ENCODE results near the gene GRM8. TPM values are rescaled to one million over a fixed set of nuclear protein-coding genes. Genes with fewer than 3 reads are reported as not detected.

Gene GRM8
- total RNA-seq, 1 donor from 2014 or later: 3.3 TPM

DNA sequence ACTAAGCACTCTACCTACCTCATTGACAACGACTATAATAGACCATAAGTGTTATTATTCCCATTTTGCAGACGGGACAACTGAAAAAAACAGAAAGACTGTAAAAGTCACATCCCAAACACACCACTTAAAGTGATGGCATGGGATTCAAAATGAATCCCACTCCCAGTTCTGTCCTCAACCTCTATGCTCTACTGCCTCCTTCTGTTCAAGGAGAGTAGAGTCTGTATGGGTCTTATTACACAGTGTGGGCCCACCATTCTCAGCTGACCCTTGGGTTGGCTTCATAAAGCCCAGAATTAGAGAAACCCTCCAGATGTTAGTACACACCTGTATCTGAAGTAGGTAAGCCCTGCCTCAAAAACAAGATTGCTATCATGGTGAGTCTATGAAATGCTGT lies 102.2 kb downstream of the GRM8 start:
- no peak for DNase-seq (ENCODE audit: low spot score)

DNA sequence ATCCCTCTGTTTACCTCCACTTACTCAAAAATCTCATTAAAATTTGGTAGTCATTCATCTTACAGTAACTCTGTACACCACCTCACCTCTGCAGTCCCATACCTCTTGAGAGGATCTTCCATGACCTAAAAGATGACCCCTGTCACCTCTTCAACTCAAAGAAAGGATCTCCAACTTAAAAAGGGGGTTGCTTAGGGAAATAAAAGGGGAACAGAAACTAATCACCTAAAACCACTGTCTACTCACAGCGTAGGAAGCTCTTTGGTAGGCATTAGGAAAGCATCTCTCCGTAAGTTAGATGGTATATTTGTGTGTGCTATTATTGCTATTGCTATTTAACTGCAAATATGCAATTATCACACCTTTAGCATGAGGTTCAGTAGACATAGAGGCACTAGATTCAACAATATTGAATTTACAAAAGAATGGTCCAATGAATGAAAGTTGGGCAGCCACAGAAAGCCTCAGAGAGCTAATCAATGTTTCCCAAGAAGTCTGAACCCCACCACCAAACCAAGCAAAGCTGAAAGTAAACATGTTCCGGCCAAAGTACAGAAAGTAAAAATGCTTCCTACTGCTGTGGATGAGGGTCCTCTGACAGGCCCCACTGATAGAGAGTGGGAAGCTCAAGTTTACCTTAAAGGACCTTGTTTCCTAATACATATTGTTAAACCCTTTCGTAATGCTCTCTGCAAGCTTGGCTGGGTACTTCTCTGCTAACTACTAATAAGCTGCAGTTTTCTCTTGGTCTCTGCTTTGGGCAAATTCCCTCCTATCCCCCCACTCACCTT lies 105.8 kb downstream of the GRM8 start:
- DNase-seq (ENCODE audit: low spot score): no peak

DNA sequence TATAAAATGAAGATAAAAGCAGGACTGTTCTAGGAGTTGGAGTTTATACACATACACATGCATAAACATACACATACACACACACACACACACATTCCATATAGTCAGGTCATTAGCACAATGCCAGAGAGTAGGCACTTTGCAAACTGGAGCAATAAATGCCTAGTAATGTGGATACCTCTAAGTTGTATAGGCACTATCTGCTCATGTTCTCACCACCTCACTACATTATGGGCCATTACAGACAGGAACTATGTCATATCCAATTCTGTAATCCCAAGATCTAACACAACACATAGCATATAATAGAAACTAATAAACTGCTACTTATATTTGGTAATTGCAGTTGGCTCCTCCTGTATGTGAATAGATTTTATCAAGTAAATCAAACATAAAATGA lies 115.6 kb downstream of the GRM8 start:
- DNase-seq (ENCODE audit: low spot score): no peak

DNA sequence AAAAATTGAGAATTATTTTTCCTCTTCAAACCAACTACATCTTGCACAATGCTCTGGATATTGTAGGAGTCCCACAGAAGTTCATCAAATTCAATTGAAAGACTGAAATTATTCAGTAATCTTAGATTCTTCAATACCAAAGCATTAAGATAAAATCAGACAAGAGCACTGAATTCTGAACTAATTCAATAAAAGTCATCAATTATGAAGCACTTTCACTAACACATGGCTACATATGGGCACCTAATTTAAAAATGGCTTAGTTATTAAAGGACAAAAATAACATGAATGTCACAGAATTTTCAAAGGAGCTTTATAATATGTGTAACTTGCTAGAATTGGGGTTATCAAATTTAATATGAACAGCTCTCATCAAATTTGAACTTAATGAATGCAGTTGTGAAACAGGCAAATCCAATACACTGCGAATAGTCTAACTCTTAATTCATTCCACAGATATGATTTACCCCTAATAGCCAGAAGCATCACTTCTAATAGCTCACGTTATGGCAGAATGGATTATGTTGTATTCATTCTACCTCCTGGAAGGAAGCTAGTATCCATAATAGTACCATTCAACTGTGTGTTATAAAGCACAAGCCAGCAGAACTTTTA lies 116.8 kb downstream of the GRM8 start:
- no peak for DNase-seq (ENCODE audit: low spot score)

DNA sequence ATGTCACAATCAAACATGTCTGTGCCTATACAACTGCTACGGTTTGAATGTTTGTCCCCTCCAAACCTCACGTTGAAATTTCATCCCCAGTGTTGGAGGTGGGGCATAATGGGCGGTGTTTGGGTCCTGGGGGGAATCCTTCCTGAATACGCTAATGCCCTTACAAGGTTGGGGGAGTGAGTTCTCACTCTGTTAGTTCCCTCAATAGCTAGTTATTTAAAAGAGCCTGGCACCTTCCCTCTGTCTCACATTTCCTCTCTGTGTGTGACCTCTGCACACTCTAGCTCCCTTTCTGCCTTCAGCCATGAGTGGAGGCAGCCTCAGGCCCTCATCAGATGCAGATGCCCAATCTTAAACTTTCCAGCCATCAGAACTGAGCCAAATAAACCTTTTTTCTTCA lies 129.5 kb downstream of the GRM8 start:
- no peak for DNase-seq (ENCODE audit: low spot score)

DNA sequence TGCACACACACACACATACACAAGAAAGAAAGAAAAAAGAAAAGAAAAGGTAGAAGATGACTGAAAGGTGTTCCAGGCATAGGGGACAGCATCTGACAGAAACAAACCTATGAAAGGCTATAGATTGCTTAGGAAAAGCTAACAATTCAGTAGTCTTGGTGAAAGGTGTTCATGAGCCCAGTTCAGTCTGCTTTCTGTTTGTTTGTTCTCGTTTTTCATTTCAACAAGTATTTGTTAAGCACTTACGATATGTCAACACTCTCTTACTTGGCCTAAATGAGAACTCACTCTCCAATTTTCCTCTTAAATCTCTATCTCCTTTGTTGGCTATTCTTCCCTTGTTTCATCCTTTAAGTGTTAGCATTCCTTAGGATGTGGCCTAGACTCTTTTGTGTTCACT lies 133.2 kb downstream of the GRM8 start:
- DNase-seq (ENCODE audit: low spot score): no peak

DNA sequence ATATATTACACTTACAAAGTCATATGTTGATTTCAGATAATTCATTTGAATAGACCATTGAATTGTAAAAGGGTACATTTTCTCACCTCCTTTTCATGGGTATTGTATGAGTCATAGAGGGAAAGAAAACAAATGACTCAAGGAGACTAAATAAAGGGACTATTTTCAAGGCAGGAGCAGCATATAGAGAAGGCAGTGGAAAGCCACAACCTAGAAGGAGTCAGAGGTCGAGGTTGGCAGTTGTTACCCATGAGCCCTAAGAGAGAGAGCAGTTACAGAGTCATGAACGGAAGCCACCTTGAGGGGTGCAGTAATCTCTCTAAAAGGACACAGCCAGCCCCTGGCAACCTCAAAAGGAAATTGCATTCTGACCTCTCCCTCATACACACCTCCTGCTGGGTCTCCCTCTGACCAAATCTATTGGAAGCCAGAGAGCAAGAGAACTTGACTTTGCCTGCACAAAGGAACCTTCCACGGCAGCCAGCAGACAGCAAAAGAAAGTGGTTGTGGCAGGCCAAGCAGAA lies 137.9 kb downstream of the GRM8 start:
- no peak for DNase-seq (ENCODE audit: low spot score)

DNA sequence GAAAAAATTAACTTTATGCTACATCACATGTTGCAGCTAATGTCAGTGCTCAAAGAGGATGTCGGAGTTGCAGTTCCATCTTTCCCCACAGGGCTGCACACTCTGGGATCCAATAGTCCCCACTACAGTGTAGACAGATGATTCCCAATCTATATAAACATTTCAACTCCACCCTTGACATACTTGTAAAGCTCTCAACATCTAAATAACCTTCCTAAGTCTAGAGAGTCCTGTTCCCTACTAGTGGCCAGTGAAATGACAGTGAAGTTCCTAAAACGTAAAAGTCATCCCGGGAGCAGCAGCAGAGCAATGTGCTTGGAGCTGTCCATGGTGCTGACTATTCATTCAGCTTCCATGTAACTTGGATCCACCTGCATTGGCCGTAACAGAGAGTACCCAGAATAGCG lies 145.1 kb downstream of the GRM8 start:
- DNase-seq (ENCODE audit: low spot score): peak; percentile 50

DNA sequence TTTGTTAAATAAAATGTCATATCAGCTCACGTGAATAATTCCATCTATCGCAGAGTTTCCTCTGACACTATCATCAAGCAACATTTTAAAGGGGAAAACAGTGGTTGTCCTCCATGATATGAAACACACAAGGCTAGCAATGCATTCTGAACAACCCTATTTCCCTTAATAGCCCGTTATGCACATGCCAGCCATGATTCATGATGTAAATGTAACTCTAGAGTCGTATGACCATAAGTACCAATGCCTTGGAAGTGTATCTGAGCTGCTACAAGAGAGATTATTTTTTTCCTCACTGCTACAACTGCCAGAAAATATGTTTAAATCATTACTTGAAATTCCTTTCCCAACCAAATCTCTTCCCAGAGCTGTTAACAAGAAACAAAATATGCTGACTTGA lies 159.4 kb downstream of the GRM8 start:
- DNase-seq (ENCODE audit: low spot score): no peak

DNA sequence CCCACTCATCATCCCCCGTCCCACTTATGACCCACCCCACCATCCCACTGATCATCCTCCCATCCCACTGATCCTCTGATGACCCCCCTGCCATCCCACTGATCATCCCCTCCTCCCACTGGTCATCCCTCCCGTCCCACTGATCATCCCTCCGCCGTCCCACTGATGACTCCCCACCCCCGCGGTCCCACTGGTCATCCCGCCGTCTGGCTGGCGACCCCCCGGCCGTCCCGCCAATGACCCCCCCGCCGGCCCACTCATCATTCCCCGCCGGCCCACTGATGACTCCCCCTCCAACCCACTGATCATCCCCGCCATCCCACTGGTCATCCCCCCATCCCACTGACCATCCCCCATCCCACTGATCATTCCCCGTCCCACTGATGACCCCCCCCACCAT lies 161.1 kb downstream of the GRM8 start:
- no peak for DNase-seq (ENCODE audit: low spot score)

DNA sequence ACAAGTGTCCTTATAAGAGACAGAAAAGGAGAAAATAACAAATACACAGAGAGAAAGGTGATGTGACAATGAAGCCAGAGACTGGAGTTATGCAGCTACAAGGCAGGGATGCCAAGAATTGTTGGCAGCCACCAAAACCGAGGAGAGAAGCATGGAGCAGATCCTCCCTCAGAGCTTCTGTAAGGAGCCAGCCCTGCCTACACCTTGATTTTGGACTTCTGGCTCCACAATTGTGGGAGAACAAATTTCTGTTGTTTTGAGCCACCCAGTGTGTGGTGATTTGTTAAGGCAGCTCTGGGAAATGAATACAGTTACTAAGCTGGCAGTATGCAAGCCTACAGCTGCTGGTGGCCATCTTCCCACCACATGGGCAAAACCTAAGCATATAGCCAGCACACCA lies 163.6 kb downstream of the GRM8 start:
- DNase-seq (ENCODE audit: low spot score): no peak

DNA sequence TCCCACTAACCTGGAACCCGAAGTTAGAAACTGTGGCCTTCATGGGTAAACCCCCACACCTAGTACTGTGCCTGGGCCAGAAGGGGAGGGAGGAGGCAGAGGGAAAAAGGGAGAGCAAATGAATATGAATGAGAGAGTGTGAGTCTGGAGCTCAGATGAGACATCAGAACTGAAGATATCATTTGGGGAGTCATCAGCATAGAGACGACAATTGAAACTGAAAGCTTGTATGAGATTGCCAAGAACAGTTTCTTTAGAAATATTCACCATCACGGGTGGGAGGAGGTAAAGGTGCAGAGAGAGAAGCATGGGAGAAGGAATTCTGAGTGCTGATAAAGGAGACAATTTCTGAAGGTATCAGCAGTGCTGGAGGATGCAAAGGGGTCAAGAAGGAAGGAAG lies 171.2 kb downstream of the GRM8 start:
- no peak for DNase-seq (ENCODE audit: low spot score)

DNA sequence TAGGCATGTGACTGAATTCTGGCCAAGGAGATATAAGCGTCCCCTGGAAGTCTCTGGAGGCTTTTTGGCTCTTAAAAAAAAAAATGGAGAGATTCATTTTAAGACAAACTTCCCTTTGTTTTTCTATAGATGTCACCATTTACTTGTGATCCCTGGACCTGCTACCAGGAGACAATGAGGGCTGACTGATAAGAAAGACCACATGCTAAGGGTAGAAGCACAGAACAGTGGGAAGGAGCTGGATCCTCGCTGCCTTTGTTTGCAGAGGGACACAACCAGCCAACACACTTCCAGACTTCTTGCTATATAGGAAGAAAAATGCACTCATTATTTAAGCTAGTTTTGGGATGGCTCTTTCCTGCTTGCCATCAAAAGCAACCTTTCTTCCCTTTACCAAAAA lies 172.2 kb downstream of the GRM8 start:
- no peak for DNase-seq (ENCODE audit: low spot score)

DNA sequence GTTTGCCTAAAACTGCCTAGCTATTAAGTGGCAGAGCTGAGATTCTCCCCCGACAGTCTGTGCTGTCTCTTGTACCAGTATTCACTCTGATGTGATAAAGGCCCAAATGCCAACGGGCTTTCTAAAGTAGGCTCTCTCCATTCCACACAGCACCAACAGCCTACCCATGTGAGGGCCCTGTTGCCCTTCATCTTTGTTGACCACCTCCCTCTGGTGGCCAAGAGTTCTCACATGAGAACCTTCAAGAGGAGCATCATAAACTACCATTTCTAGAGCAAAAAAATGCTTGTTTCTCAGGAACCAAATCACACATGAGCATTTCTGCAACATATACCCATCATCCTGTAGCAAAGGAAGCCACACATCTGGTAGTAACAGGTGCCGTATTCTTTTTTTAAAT lies 185.8 kb downstream of the GRM8 start:
- DNase-seq (ENCODE audit: low spot score): no peak

DNA sequence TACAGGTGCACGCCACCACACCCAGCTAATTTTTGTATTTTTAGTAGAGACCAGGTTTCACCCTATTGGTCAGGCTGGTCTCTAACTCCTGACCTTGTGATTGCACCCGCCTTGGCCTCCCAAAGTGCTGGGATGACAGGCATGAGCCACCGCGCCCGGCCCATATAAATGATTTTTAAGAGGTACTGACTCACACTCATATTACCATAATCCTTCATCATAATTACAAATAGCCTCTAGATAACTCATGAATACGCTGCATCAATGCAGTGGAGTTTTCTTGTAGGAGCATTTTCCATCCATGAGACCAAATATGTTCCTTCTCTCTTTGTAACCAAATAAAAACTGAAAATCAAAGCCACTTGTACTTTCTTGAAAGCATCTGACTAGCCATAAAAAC lies 193.3 kb downstream of the GRM8 start:
- DNase-seq (ENCODE audit: low spot score): no peak

DNA sequence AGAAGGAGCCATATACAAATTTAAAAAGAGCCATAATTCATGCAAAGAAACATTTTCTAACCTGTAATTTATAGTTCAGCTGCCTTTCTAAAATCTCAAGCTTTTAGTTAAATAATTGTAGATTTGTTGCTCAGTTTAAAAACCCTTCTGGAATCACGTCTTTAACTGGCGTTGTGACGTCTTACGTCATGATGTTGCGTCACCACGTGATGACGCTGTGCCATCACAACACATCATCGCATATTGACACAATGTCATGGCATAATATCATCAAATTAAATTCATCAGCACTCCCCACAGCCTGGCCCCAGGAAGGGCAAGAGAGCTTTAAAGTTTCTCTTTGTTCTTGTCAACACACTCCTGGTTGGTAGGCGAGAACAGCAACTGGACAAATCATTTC lies 194.8 kb downstream of the GRM8 start:
- DNase-seq (ENCODE audit: low spot score): no peak

DNA sequence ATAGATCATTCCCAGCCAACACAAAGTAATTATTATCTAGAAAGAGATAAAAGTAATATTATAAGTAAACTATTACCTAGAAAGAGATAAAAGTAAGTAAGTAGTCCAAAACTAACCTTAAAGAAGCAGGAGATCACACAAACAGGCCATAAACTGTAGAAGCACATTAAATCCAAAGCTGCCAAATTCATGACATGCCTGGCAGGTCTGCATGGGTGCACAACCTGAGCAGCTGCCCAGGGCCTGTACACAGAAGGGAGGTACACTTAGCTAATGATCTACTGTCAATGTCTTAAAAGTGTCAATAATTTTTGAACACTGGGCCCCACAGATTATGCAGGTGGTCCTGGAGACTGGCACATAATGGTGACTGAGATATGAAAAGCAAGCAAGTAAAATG lies 196.5 kb downstream of the GRM8 start:
- no peak for DNase-seq (ENCODE audit: low spot score)

DNA sequence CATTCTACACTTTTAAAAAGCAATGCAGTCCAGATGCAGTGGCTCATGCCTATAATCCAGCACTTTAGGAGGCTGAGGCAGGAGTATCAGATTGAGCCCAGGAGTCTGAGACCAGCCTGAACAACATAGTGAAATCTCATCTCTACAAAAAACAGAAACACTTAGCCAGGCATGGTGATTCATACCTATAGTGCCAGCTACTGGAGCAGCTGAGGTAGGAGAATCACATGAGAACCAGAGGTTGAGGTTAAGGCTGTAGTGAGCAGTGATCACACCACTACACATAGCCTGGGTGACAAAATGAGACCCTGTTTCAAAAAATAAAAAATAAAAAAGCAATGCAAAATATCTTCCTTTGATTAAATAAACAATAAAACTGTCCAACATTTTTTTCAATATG lies 205.2 kb downstream of the GRM8 start:
- DNase-seq (ENCODE audit: low spot score): no peak

DNA sequence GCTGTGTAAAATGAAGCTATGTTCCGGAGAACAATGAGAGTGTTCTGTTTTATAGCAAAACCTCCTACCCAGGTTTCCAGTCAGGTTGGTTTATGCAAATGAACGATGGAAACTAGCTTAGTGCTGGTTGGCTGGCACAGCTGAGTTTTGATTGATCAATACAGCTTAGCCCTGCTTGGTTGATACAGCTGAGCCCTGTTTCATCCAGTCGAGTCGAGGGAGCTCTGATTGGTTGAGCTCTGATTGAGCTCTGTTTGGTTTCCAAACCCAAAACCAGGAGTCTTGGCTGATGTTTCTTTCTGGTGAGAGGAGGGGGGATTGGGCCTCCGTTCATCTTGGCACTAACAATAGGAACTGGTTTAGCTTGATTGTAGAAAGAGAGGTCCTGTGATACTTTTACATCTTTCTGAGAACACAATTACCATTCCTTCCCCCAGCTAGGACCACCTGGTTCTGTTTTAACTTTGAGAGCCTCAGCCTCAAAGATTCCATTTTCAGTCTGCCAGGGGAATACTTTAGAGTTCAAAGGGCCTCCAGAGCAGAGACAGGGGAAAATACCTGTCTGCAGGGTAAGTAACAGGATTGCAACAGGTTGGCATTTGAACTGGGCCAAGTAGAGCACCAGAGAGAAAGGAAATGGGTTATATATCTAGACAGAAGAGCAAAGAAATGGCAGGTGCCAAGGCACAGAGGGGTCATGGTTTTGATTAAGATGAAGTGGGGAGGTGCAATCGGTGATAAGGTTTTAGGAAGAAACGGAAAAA lies 210.9 kb downstream of the GRM8 start:
- DNase-seq (ENCODE audit: low spot score): no peak

DNA sequence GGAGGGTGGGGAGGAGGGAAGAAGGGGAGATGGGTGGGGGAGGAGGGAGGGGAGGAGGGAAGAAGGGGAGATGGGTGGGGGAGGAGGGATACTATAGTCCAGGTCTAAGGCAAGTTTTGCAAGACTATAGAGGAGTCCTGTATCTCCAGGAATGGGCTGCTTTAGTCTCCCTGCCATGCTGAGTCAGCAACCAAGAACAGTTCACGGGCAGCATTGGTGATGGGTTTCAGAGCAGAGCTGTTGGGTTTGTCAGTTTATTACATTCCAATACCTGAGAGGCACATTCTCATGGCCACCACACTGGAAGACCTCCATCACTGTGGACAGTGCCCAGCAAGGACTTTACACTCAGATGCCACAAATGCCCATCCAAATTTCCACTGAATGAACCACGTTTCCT lies 212.7 kb downstream of the GRM8 start:
- DNase-seq (ENCODE audit: low spot score): no peak

DNA sequence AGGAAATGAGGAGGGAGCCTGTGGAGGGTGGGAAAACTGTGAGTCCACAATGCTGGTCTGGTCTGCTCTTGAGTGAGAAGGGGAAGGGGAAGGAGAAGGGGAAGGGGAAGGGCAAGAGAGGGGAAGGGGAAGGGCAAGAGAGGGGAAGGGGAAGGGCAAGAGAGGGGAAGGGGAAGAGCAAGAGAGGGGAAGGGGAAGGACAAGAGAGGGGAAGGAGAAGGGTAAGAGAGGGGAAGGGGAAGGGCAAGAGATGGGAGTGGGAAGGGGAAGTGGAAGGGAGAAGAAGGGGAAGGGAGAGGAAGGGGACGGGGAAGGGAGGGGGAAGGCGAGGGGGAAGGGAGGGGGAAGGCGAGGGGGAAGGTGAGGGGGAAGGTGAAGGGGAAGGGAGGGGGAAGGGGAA lies 213.2 kb downstream of the GRM8 start:
- DNase-seq (ENCODE audit: low spot score): no peak

DNA sequence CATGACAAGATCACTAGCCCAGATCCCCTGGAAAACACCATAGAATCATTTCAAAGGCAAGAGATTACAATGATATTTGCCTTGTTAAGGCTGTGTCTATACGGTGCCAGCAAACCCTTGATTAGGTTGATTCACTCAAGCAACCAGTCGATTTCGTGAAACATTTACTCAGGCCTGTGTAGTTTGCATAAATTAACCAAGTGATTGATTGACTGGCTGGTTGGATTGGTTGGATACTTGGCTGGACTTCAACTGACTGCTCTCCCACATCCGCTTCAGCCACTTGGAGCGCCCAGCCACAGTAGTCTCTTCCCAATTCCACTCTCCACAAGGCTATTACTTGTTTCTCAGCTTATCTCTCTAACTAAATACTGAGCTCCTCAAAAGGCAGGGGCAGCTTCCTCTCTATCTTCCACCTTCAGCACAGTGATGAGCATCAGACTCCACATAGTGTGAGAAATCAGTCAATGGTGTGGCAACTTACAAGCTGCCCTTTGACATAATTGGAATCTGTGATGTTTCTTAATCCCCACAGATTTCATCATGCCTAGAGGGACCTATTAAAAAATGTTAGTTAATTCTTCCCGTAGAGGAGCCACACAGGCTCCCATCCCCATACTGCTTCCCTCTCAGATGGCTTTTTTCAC lies 217.4 kb downstream of the GRM8 start:
- no peak for DNase-seq (ENCODE audit: low spot score)
